Measurements from ENCODE around the gene SNAPC2.
"Not testable (repeated sequence)": the region's sequence is repeated elsewhere in the genome, so short reads cannot be mapped to it uniquely, and the experiment has no call there.

The SNAPC2 gene

DNA sequence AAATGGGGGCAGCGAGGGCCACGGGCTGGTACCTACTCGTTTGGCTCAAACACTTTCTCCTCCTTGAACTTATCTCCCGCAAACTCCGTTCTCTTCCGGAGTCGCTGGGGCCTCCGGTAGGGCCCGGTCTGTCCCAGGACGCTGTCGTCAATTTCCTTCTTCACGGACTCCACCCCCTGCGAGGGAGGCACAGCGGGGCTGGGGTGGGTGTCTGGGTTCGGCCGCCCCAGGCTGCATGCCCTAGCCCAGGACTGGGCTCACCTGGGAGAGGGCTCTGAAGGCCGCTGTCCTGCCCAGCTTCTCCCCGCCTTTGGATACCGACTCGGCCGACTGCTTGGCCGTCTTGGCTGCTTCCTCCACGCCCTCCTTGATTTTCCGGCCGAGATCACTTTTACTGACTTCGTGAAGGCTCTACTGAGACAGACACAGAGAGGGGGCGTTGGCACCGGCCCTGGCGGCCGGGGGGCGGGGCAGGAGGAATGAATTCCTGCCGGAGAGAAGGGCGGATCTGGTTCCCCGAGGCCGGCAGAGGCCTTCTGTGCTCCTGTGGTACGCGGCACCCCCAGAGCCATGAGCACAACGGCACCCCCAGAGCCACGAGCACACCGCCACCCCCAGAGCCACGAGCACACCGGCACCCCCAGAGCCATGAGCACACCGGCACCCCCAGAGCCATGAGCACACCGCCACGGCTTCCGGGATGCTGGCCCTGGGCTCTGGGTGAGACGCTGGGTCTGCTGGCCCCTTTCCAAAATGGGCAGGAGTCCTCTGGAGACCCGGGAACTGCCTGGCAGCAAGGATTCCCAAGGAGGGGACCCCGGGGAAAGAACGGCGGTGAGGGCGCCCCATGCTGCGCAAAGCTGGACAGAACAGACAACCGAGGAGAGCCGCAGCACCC, 13.9 kb downstream of the SNAPC2 start:
- DNase-seq (ENCODE audit: low read depth in 2 of 2) = no peak

- DNase-seq (ENCODE audit: low read depth in 2 of 2) = no peak
These were observed 14.6 kb downstream of the SNAPC2 start for GRCh38 chr19:7934766-7935165.

DNA sequence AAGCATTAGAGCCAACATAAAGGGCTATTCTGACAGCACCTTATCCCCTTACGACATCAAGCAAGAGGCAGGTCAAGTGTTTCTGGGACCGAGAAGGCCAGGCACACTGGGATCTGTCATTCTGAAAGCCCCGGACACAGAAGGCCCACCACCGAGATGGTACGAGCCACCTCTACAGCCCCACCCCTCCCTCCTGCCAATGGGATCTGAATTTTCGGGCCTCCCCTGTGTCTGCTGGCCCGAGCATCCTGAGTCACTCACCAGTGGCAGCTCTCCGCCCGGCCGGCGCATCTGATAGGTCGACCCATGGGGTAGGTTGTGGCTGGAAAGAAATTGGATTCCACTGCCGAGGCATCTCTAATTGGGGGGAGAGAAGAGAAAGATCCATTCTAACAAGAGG, 20.7 kb downstream of the SNAPC2 start:
- DNase-seq (ENCODE audit: low read depth in 2 of 2) = no peak

- DNase-seq (ENCODE audit: low read depth in 2 of 2) = no peak
These were observed 21.9 kb downstream of the SNAPC2 start for GRCh38 chr19:7941895-7942596.

DNA sequence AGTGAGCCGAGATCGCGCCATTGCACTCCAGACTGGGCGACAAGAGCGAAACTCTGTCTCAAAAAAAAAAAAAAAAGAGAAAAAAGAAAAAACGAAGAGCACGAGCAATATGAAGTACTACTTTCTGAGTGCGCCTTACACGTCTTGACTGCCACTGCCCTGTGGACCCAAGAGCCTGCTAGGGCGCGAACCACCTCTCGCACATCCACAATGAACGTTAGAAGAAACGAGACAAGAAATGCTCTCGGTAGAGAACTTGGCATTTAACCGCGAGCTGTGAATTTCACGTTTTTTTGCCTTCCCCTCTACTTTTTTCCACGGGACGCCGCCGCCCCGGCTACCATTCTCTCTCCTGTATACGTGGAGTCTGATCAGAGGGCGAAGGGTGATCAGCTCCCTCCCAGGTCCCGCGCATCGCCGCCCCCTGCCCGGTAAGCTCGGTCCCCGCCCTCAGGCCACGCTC, 22.9 kb downstream of the SNAPC2 start:
- no peak for DNase-seq (ENCODE audit: low read depth in 2 of 2)

DNA sequence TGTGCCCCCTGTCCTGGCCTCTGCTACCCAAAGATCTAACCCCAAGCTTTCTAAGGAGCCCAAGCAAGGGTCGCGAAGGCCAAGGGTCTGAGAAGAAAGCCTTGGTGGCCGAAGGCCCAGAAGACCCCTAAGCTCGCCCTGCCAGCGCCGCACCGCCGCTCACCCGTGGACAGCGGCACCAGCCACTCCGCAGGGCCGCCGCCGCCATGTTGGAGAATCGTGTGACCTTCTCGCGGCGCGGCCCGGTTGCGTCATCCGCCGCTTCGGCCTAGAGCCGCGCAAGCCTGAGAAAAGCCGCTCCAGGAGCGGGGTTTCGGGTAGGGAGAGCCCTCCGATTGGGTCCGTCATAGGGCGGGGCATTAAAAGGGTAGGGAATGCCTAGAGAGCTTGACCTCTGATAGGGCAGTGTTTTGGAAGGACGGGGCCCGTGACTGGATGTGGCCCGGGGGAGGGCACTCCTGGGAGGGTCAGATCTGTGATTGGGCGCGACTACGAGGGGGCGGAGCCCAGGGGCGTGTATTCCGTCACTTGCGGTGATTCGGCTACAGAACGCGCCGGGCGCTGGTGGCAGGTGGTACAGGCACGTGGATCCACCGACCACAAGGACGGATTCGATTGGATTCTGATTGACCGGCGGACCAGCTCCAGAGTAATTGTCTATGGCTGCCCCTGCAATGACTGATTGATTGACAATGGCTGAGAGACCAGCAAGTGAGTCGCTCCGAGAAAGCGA, 23.5 kb downstream of the SNAPC2 start, which contains the start of gene TIMM44:
Gene TIMM44 (minus strand): TSS at position 223 of the 733 bp plus-strand sequence. CDS start 15 bp downstream, at position 208.
- DNase-seq (ENCODE audit: low read depth in 2 of 2) = peak; percentile 98 to 99

DNA sequence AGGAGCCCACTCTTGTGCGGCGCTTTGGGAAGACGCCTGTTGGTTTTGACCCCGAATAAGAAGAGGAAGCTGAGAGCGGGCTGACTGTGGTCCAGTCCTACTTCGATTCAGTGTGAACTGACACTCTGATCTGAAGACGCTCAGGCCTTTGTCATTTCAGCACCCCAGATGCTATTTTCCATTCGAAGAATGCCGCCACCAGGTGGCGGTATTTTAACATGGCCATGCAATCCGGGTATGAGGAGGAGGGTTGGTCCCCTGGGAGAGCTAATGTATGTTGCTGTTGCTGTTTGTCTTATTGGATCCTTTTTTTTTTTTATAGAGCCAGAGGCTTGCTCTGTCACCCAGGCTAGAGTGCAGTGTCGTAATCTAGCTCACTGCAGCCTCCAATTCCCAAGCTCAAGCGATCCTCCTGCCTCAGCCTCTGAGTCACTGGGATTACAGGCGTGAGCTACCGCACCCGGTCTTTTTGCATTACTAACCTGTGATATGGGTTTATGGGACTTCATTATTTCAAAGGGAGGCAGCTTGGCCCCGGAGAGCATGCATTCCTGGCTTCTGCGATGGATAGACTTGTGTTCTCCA, 24.1 kb downstream of the SNAPC2 start:
- peak; percentile 72 to 82 for DNase-seq (ENCODE audit: low read depth in 2 of 2)

DNA sequence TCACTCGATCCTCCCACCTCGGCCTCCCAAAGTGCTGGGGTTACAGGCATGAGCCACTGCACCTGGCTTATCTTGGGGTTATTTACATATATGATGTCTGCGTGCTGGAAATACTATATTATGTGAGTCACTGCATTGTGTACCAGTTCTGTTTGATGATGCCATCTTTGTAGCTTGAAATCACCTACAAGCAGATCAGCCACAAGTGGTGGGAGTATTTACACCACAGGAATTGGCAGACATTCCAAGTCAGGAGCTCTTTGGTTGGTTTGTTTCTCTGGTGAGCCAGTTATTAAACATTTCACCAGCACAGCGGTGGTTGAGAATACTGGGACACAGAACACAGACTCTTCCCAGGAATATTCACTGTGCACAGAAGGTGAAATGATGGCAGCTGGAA, 27.8 kb downstream of the SNAPC2 start:
- DNase-seq (ENCODE audit: low read depth in 2 of 2) = no peak

- DNase-seq (ENCODE audit: low read depth in 2 of 2) = no peak
These were observed 32.9 kb downstream of the SNAPC2 start for GRCh38 chr19:7953060-7953459.

DNA sequence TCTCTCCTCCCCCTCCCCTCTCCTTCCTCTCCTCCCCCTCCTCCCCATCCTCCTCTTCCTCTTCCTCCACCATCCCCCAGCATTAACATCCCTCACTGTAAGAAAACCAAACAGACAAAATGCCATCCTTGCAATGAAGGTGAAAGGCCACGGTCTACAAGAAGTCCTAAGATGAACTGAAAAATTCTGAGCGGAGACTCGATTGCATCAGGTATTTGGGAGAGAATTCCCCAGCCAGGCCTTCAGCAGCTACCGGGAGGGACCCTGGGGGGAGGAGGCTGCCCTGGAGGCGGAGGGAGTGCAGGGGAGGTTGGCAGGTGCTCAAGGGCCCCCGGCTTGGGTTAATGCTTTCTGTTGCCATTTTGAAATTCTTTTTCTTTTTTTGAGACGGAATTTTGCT, 33.4 kb downstream of the SNAPC2 start:
- DNase-seq (ENCODE audit: low read depth in 2 of 2) = no peak

DNA sequence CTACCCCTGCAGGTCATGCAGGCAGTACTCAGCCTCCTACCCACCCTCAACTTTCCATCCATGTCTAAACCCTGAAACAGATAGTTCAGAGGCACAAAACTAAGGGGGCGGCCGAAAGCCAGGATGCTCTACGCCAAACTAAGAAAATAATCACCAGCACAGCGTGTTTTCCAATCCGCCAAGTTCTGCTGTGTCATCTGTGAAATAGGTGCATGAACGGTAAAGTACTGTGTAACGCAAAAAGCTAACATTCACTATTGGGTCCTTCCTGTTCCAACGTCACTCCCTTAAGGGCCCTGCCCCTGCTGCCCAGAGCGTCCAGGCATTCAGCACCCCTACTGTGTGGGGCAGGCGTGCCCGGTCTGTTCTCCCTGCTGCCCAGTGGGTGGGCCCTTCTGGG, 35.6 kb downstream of the SNAPC2 start:
- DNase-seq (ENCODE audit: low read depth in 2 of 2) = no peak

DNA sequence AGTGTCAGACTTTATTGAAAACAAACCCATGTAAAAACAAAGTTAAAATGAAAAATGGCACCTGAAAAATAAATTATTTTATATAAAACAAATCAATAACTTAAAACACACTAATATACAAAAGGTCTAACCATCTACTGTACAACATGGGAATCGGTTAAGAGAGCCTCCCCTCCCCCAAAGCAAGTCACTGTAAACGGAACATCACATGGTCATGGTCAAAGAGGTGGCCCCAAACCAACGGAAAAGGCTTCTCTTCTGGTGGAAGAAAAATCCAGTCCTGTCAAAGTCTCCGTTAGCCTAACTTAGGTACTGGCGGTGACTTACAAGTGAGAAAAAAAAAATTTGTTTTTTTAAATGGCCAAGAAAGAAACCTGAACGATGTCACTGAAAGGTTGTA, 39.1 kb downstream of the SNAPC2 start:
- DNase-seq (ENCODE audit: low read depth in 2 of 2) = no peak

DNA sequence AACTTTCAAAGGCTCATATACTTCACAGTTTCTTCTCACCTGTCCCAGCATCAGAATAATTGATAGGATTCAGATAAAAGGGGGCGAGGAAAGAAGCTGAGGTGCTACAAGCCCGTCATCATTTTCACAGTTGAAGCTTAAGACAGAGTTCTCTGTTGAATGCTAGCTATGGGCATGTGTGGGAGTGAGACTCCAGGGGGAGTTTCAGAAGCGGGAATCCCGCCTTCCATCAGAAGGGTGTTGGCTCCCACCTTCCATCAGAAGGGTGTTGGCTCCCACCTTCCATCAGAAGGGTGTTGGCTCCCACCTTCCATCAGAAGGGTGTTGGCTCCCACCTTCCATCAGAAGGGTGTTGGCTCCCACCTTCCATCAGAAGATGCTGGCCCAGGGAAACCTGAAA, 40.9 kb downstream of the SNAPC2 start:
- not testable (repeated sequence) for DNase-seq (ENCODE audit: low read depth in 2 of 2)

DNA sequence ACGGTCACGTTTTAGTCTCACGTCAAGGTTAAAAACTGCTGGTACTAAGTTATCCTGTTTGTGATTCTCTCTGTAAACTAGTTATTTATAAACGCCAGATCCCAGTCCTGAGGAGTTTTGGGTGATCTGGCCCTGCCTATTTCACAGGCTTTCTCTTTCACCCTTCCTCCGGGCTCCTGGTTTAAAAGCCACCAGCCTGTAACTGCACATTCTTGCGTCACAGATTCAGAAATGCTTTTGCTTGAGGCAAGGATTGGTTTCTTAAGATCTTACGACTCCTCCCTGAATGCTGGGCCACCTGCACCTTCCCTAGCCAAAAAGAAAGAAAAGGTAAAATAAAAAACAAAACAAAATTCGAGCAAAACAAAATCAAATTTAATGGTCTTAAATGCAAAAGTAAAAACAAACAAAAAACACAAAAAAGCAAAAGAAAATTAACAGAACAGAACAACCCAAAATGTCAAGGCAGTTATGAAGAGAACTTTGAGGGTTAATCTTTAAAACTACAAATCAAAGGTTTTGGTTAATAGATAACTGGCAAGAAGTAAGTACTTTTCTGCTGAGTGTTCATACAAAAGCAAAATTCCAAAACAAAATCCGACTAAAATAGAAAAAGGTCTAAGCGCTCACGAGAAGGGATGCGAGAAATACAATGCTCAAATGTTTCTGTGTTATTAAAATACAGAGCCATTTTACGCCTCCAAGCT, 41.9 kb downstream of the SNAPC2 start:
- DNase-seq (ENCODE audit: low read depth in 2 of 2) = no peak

GRCh38 chr19:7962644-7963268, 42.6 kb downstream of the SNAPC2 start:
- no peak for DNase-seq (ENCODE audit: low read depth in 2 of 2)

- no peak for DNase-seq (ENCODE audit: low read depth in 2 of 2)
These were observed 43.4 kb downstream of the SNAPC2 start for GRCh38 chr19:7963566-7963965.

- no peak for DNase-seq (ENCODE audit: low read depth in 2 of 2)
These were observed 45.2 kb downstream of the SNAPC2 start for GRCh38 chr19:7965259-7965841.

GRCh38 chr19:7965921-7966665, 46.0 kb downstream of the SNAPC2 start:
- no peak for DNase-seq (ENCODE audit: low read depth in 2 of 2)

DNA sequence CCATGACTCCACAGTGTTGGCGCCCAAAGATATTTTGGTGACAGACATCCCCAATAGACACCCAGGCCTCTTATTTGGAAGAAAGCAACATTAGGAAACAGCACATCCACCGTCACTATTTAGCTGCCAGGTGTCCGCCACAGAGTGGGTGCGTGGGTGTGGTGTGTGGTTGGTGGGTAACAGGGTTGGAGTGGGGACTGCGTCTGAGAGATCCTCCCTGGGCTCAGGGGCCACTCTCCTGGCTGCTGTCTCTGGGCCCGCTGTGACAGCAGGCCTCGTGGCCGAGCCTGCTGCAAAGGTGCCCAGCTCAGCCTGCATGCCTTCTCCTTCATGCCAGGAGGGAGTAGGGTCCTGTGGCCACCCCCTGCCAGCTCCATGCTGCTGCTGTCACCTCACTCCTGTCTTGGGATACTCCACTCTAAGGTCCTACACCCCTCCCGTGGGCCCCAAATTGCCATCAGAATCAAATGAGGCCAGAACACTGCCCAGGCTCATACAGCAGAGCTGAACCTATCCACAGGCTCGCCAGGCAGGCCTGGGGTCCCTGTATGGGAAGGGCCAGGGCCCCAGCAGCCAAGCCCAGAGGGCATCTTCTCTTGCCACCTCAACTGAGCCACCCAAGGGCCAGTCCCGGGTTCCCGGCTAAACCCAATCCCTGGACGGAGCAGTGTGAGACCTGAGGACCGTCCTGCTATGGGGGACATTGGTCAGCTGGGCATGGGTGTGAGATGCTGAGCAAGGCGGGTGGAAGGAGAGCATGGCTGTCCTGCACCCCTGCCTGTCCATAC, 48.1 kb downstream of the SNAPC2 start:
- no peak for DNase-seq (ENCODE audit: low read depth in 2 of 2)
